Measurements from ENCODE around the gene CDH18.

DNA sequence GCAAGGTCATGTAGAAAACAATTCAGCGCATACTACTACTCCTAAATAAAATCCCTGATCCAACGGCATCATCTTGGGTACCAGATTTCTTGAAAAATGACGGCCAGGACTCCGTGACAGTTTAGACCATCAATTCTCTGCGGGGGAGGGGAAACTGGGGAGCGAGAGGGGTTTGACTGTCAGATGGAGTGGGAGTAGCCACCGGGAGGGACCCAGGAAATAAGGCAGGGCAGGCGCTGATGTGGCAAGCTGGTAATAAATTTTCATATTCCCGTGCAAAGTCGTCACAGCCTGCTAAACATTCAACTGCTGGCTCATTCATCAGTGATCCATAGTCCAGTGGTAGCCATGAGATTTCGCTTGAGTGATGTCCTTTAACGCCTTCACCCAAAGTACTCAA is 457 bp upstream of the CDH18 start:
- TF ChIP-seq CTCF (conservative IDR thresholded peaks at IDR 0.05; ENCODE audit: low read depth, low read length) (no peak), EZH2phosphoT487 (IDR thresholded peaks at IDR 0.05; ENCODE audit: borderline replicate concordance, low read length) (no peak)
